Naive thymus-derived CD4-positive, alpha-beta T cell (primary cell): Measurements from ENCODE around the gene GORASP2. TPM values are rescaled to one million over a fixed set of nuclear protein-coding genes. Genes with fewer than 3 reads are reported as not detected.

Experiments
- ATAC-seq: fragments of 150-1000 bp; cut with Tn5 transposase; 2 replicates; pipeline ENCODE4 v1.10.0; 2021; ENCODE audit warnings: mild to moderate bottlenecking, moderate library complexity
- CTCF ChIA-PET: fragments of 350-600 bp; sonication (Branson Sonifier 250); formaldehyde crosslinking; loops from one replicate; lab custom pipeline; 2021; ENCODE audit warnings: antibody characterized with exemption; lab: Charles Lee
- POLR2A ChIA-PET: fragments of 350-600 bp; sonication (Branson Sonifier 250); formaldehyde crosslinking; loops from one replicate; lab custom pipeline; 2021; ENCODE audit warnings: antibody characterized with exemption, inconsistent platforms; lab: Charles Lee
- DNase-seq, 9 donors: peaks; one replicate each; pipeline versions ENCODE4 v3.0.0 to v3.0.0-alpha.2; 2020 to 2022; ENCODE audit warnings: mixed read lengths in 1 of 9
- H3K27ac ChIP-seq: one replicate; pipeline ENCODE4 v1.7.0; 2013; ENCODE audit warnings: mild to moderate bottlenecking, low read depth, low read length, moderate library complexity
- H3K27me3 ChIP-seq, 2 donors: one replicate each; pipeline ENCODE4 v1.7.0; 2013; ENCODE audit warnings: low read length in 2 of 2, mild to moderate bottlenecking in 2 of 2, moderate library complexity in 2 of 2; ENCODE audit not compliant: control insufficient read depth in 2 of 2, insufficient read depth in 2 of 2
- H3K36me3 ChIP-seq, 3 experiments: 1 replicate in 2 of 3; 2 replicates in 1 of 3; pipeline ENCODE4 v1.7.0; 2013; ENCODE audit warnings: low read length in 3 of 3, mild to moderate bottlenecking in 3 of 3, moderate library complexity in 1 of 3; ENCODE audit not compliant: insufficient read depth in 3 of 3, control insufficient read depth in 2 of 3
- H3K4me1 ChIP-seq, 2 donors: one replicate each; pipeline ENCODE4 v1.7.0; 2013; ENCODE audit warnings: low read length in 2 of 2, mild to moderate bottlenecking in 2 of 2, moderate library complexity in 1 of 2; ENCODE audit not compliant: control insufficient read depth in 2 of 2, insufficient read depth in 2 of 2
- H3K4me3 ChIP-seq: 2 replicates; pipeline ENCODE4 v1.7.0; 2013; ENCODE audit warnings: mild to moderate bottlenecking, low read length
- H3K9me3 ChIP-seq, 3 experiments: 1 replicate in 2 of 3; 2 replicates in 1 of 3; pipeline ENCODE4 v1.7.0; 2013; ENCODE audit warnings: low read length in 3 of 3; ENCODE audit not compliant: control insufficient read depth in 2 of 3
- H3K27ac Mint-ChIP-seq, 9 donors: one replicate each; pipeline ENCODE4 v1.8.0; 2020 to 2022; ENCODE audit warnings: mixed read lengths in 9 of 9, mild to moderate bottlenecking in 8 of 9, moderate library complexity in 5 of 9, inconsistent platforms in 2 of 9
- H3K27me3 Mint-ChIP-seq, 5 donors: one replicate each; pipeline ENCODE4 v1.8.0; 2021 to 2022; ENCODE audit warnings: mixed read lengths in 5 of 5, mild to moderate bottlenecking in 1 of 5
- H3K36me3 Mint-ChIP-seq, 5 donors: one replicate each; pipeline ENCODE4 v1.8.0; 2020 to 2022; ENCODE audit warnings: mixed read lengths in 5 of 5, mild to moderate bottlenecking in 3 of 5, inconsistent platforms in 1 of 5
- H3K4me1 Mint-ChIP-seq, 7 donors: one replicate each; pipeline ENCODE4 v1.8.0; 2020 to 2022; ENCODE audit warnings: mixed read lengths in 7 of 7, mild to moderate bottlenecking in 3 of 7, inconsistent platforms in 1 of 7
- H3K4me3 Mint-ChIP-seq, 10 donors: one replicate each; pipeline ENCODE4 v1.8.0; 2020 to 2022; ENCODE audit warnings: mild to moderate bottlenecking in 10 of 10, mixed read lengths in 10 of 10, moderate library complexity in 6 of 10, inconsistent platforms in 2 of 10
- H3K9me3 Mint-ChIP-seq, 11 donors: one replicate each; pipeline ENCODE4 v1.8.0; 2020 to 2022; ENCODE audit warnings: mixed read lengths in 11 of 11, mild to moderate bottlenecking in 4 of 11, inconsistent platforms in 1 of 11, moderate library complexity in 1 of 11
- intact Hi-C, 2 donors: fragments of 100-400 bp; cut with micrococcal nuclease; formaldehyde crosslinking; loops; one replicate each; pipeline ENCODE4 v1.15.1; 2023
- polyA plus RNA-seq, 2 donors: library from polyadenylated mRNA; unstranded; fragments of 300-500 nt; fragmentation: Illumina TruSeq; gene quantifications; one replicate each; pipeline ENCODE4 v1.2.3, GENCODE V29; 2021
- total RNA-seq, 6 experiments: library from RNA in 5 of 6; stranded (reverse) in 5 of 6; gene quantifications; 1 replicate in 5 of 6; 2 replicates in 1 of 6; pipeline ENCODE4 v1.2.3 and lab custom pipeline; 2021 to 2026

Gene GORASP2
- total and polyA plus RNA-seq, 7 experiments from 2014 or later, result 65.2 to 104 (median 77.2) TPM

DNA sequence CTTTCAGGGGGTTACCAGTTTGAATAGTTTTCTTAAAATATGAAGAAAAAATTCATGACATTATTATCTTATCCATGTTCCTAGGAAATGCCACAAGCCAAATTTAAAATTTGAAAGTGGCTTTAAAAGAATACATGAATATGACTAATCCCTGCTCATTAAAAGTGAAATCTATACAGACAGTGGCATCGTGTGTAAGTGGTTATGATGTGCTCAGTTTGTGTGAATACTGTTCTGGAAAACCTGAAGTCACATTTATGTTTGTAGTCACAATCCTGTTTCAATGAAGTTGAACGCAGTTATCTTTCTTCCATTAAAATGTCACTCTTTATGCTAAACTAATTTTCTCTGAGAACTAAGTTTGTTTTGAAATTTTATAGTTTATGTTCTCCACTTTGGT is 75.8 kb downstream of the GORASP2 start:
- peaks cover 4 to 66% (median 43%) of the 10 kb centered on the region in 5 donors for H3K36me3 Mint-ChIP-seq
- ChIA-PET POLR2A (interaction anchor here (1.6 kb wide), 1 partner anchor 16 kb away, joined by 3 read pairs; no protein-coding TSS in a partner anchor), CTCF (no interaction called here)
- H3K4me3 ChIP-seq, result no peak overlapping the region
- peaks cover 0 to 41% (median 5%) of the 10 kb centered on the region in 3 experiments for H3K36me3 ChIP-seq
- intact Hi-C loops, result no loop called here
- ATAC-seq (no peak), DNase-seq (no peak)
- H3K4me1 Mint-ChIP-seq, result peaks cover 0 to 14% (median 1%) of the 10 kb centered on the region in 7 donors
- H3K4me3 Mint-ChIP-seq, result no peak overlapping the region
- no peaks in the 10 kb centered on the region for H3K9me3 Mint-ChIP-seq
- H3K4me1 ChIP-seq, result no peaks in the 10 kb centered on the region
- H3K27me3 Mint-ChIP-seq, result no peaks in the 10 kb centered on the region
- no peak overlapping the region for H3K27ac ChIP-seq
- H3K27ac Mint-ChIP-seq, result no peak overlapping the region
- H3K9me3 ChIP-seq, result no peaks in the 10 kb centered on the region
- H3K27me3 ChIP-seq, result no peaks in the 10 kb centered on the region

DNA sequence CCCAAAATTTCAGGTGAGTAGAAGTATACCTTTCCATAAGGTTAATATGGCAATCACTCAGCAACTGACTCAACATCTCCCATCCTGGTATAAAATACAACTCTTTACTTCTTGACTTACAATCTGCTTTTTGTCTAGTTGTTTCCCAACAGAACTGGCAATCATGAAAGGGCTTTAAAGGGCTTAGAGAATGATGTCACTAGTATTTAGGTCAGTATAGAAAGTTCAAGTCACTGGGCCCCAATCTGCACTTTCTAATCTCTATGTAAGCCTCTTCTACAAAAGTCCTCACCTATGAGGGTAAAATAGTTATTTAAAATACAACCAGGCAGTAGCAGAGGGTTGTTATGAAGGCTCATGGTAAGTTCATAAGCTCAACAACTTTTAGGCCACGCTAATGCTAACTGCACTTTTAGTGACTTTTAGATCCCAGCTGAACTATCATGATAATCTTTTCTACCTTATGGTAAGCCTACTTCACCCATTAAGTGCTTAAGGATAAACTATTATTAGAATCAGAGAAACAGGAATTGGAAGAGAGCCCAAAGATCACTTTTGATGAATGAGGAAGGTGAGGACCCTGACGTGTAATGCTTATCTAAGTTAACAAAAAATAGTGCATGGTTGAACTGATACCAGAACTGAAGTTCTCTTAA is 79.6 kb downstream of the GORASP2 start:
- ChIA-PET POLR2A (interaction anchor here (0.8 kb wide), 1 partner anchor 43 kb away, joined by 3 read pairs; no protein-coding TSS in a partner anchor), CTCF (no interaction called here)
- H3K4me1 Mint-ChIP-seq, result peaks cover 0 to 20% (median 9%) of the 10 kb centered on the region in 7 donors
- Histone ChIP-seq H3K4me3 (no peak overlapping the region), H3K9me3 (no peaks in the 10 kb centered on the region), H3K36me3 (peaks cover 0 to 44% (median 5%) of the 10 kb centered on the region in 3 experiments), H3K27ac (no peak overlapping the region), H3K27me3 (no peaks in the 10 kb centered on the region), H3K4me1 (no peaks in the 10 kb centered on the region)
- H3K36me3 Mint-ChIP-seq, result peaks cover 10 to 68% (median 47%) of the 10 kb centered on the region in 5 donors
- DNase-seq (no peak), ATAC-seq (no peak)
- H3K27me3 Mint-ChIP-seq, result no peaks in the 10 kb centered on the region
- H3K4me3 Mint-ChIP-seq, result no peak overlapping the region
- peak overlapping the region in 4 of 9 donors; percentile 9 to 47 (median 20) for H3K27ac Mint-ChIP-seq
- intact Hi-C loops, result no loop called here
- H3K9me3 Mint-ChIP-seq, result no peaks in the 10 kb centered on the region

DNA sequence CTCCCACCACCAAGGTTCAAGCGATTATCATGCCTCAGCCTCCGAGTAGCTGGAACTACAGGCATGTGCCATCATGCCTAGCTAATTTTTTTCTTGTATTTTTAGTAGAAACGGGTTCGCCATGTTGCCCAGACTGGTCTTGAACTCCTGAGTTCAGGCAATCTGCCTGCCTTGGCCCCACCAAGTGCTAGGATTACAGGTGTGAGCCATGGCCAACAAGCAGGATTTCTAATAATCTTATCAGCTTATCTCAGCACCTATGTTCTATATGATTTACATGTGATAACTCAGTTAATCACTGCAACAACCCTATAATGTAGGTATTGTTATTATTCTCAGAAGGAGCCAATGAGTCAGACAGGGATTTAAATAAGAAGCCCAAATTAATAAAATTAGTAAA is 80.3 kb downstream of the GORASP2 start:
- H3K27me3 ChIP-seq, result no peaks in the 10 kb centered on the region
- H3K36me3 ChIP-seq, result peaks cover under 1 to 46% (median 1%) of the 10 kb centered on the region in 3 experiments
- ChIA-PET POLR2A (interaction anchor here (0.6 to 1.5 kb wide), 3 partner anchors 42 to 78 kb away, joined by 3 to 5 read pairs (median 3); no protein-coding TSS in a partner anchor), CTCF (interaction anchor here (0.6 to 1.0 kb wide), 2 partner anchors 77 to 558 kb away, joined by 3 to 11 read pairs; no protein-coding TSS in a partner anchor)
- H3K36me3 Mint-ChIP-seq, result peaks cover 12 to 71% (median 51%) of the 10 kb centered on the region in 5 donors
- no peaks in the 10 kb centered on the region for H3K4me1 ChIP-seq
- ATAC-seq, result no peak
- H3K27me3 Mint-ChIP-seq, result no peaks in the 10 kb centered on the region
- H3K27ac Mint-ChIP-seq, result peak overlapping the region in 4 of 9 donors; percentile 10 to 78 (median 42)
- no peak overlapping the region for H3K27ac ChIP-seq
- DNase-seq, result no peak
- intact Hi-C loops, result no loop called here
- peaks cover 0 to 20% (median 11%) of the 10 kb centered on the region in 7 donors for H3K4me1 Mint-ChIP-seq
- no peaks in the 10 kb centered on the region for H3K9me3 Mint-ChIP-seq
- H3K9me3 ChIP-seq, result no peaks in the 10 kb centered on the region
- H3K4me3 ChIP-seq, result no peak overlapping the region
- no peak overlapping the region for H3K4me3 Mint-ChIP-seq

DNA sequence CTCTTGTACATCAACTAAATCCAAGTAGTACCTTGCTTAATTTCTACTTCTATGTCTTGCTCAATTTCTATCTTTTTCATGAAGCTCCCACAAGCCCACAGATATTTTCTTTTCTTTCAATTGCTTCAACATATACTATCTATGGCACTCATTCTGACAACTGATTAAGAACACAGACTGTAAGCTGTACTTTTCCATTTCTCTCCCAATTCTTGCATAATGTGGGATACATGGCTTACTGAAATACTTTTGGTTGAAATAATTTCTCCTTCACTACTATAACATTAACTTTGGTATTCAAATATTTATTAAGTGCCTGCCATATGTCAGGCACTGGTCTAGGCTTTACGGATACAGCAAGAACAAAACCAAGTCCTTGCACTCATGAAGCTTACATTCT is 84.8 kb downstream of the GORASP2 start:
- no peak overlapping the region for H3K4me3 Mint-ChIP-seq
- H3K27me3 ChIP-seq, result no peaks in the 10 kb centered on the region
- DNase-seq, result no peak
- ChIA-PET POLR2A (no interaction called here), CTCF (interaction anchor here (1.1 to 2.3 kb wide), 2 partner anchors 73 to 403 kb away, joined by 3 to 11 read pairs; no protein-coding TSS in a partner anchor)
- H3K4me1 Mint-ChIP-seq, result peaks cover 4 to 34% (median 27%) of the 10 kb centered on the region in 7 donors
- no peaks in the 10 kb centered on the region for H3K27me3 Mint-ChIP-seq
- peak overlapping the region in 2 of 9 donors; percentile 11 to 48 for H3K27ac Mint-ChIP-seq
- H3K9me3 ChIP-seq, result no peaks in the 10 kb centered on the region
- H3K9me3 Mint-ChIP-seq, result no peaks in the 10 kb centered on the region
- H3K27ac ChIP-seq, result no peak overlapping the region
- no peak for ATAC-seq
- peaks cover 0 to 4% of the 10 kb centered on the region in 2 donors for H3K4me1 ChIP-seq
- peaks cover 14 to 50% (median 37%) of the 10 kb centered on the region in 5 donors for H3K36me3 Mint-ChIP-seq
- peaks cover 0 to 38% (median 6%) of the 10 kb centered on the region in 3 experiments for H3K36me3 ChIP-seq
- no peak overlapping the region for H3K4me3 ChIP-seq
- intact Hi-C loops, result loop anchor here in 1 of 2 donors (10.0 kb wide), 1 partner anchor 71 kb away; no protein-coding TSS in a partner anchor

DNA sequence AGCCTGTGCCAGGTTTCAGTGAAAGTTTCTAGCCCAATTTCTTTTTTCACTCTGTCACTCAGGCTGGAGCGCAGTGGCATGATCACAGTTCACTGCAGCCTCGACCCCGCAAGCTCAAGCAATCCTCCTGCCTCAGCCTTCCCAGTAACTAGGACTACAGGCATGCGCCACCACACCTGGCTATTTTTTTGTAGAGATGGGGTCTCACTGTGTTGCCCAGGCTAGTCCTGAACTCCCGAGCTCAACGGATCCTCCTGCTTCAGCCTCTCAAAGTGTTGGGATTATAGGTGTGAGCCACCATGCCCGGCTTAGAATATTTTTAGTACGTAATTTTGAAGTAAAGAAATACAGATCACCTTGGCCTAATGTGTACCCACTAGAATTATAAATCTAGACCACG is 87.1 kb downstream of the GORASP2 start:
- ChIA-PET POLR2A (interaction anchor here (0.7 kb wide), 1 partner anchor 133 kb away, joined by 6 read pairs; no protein-coding TSS in a partner anchor), CTCF (interaction anchor here (0.9 to 1.5 kb wide), 3 partner anchors 71 to 142 kb away, joined by 3 read pairs; no protein-coding TSS in a partner anchor)
- no peaks in the 10 kb centered on the region for H3K27me3 Mint-ChIP-seq
- ATAC-seq (no peak), DNase-seq (no peak)
- H3K36me3 Mint-ChIP-seq, result peaks cover 6 to 39% (median 35%) of the 10 kb centered on the region in 5 donors
- Histone ChIP-seq H3K27ac (no peak overlapping the region), H3K27me3 (no peaks in the 10 kb centered on the region), H3K4me1 (peaks cover 0 to 8% of the 10 kb centered on the region in 2 donors), H3K4me3 (no peak overlapping the region), H3K36me3 (peaks cover 0 to 18% (median 6%) of the 10 kb centered on the region in 3 experiments), H3K9me3 (no peaks in the 10 kb centered on the region)
- intact Hi-C loops, result loop anchor here (2.0 to 10.0 kb wide), 2 partner anchors 19 to 69 kb away; no protein-coding TSS in a partner anchor
- peak overlapping the region in 1 of 9 donors; percentile 62 for H3K27ac Mint-ChIP-seq
- no peaks in the 10 kb centered on the region for H3K9me3 Mint-ChIP-seq
- H3K4me3 Mint-ChIP-seq, result no peak overlapping the region
- peaks cover 6 to 43% (median 37%) of the 10 kb centered on the region in 7 donors for H3K4me1 Mint-ChIP-seq
